Stimulated activated CD4-positive, alpha-beta T cell treated with anti-CD3 and anti-CD28 coated beads, Interleukin-4, amount 100 ng/mL, for 48 hours (primary cell): ENCODE measurements around the gene DMWD.
A peak's percentile ranks its signal among the peaks of the same experiment; 100 is the strongest.
"Not testable (repeated sequence)": the region's sequence is repeated elsewhere in the genome, so short reads cannot be mapped to it uniquely, and the experiment has no call there.

Source experiments
- DNase-seq, 2 donors: peaks; one replicate each; pipeline ENCODE4 v3.0.0-alpha.2; 2020; ENCODE audit warnings: low read depth in 2 of 2

Gene DMWD

GRCh38 chr19:45816236-45817009 is 23.8 kb upstream of the DMWD start:
- DNase-seq = no peak

- no peak for DNase-seq
Measured at GRCh38 chr19:45815481-45816216, 23.0 kb upstream of the DMWD start.

GRCh38 chr19:45814851-45815480 is 22.3 kb upstream of the DMWD start, which contains the start of gene RSPH6A:
RSPH6A (minus strand) TSS chr19:45815308; CDS start chr19:45815176, 132 bp downstream.
- no peak for DNase-seq

- DNase-seq = no peak
Measured at GRCh38 chr19:45814166-45814780, 21.6 kb upstream of the DMWD start.

DNA sequence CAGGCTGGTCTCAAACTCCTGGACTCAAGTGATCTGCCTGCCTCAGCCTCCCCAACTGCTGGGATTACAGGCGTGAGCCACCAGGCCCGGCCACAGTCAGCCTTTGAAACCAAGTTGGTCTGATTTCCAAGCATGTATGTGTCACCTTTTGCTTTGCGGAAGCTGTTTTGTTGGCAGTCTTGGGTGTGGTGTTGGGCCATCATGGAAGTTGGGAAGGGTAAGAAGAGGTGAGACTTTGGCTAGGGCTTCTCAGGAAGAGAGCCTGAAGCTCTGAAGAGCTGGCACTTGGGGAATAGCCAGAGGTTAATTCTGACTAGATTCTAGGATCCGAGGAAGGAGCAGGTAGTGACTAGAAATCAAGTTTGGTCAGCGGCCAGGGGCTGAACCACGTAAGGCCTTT is 19.7 kb upstream of the DMWD start:
- no peak for DNase-seq

GRCh38 chr19:45809643-45810159 is 17.1 kb upstream of the DMWD start:
- DNase-seq = no peak

- DNase-seq = no peak
Measured at GRCh38 chr19:45805719-45806118, 13.1 kb upstream of the DMWD start.

DNA sequence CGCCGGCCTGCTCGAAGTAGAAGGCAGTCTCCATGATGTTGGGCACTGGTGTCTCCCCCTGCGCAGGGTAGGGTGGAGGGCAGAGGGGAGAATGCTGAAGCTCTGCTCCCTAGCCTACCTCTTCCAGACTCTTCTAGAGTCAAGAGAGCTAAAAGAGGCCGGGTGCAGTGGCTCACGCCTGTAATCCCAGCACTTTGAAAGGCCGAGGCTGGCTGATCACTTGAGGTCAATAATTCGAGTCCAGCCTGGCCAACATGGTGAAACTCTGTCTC is 12.2 kb upstream of the DMWD start:
- no peak for DNase-seq

DNA sequence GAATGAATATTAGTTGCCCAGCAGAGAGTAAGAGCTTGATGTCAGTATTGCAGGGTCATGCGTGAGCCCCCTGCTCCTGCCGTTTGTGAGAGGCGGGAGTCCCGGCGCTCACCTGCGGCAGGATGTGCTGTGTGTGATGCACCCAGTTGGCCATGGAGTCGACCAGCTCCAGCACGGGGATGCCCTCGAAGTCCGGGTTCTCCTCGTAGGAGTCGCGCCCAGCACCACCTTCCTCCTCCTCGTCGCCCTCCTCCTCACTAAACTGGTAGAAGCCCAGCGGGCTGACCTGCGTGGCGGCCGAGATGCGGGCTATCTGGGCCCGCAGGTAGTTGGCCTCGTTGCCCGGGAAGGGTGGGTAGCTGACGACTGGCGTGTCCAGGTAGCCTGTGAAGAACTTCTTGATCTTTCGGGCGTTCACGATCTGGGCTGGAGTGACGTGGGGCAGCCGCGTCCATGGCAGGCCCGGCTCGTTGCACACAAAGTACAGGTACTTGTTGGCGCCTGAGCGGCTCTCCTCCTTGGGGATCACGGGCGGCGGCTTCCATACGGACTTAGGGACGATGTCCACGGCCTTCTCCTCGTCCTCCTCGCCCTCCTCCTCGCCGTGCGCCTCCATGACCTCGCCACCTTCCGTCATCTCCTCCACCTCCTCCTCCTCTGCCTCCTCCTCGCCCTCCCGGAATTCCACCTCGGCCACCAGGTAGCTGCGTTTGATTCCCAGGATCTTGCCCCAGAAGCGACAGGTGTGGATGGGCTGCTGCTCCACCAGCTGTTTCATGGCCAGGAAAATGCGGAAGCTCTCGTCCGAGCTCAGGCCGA is 11.7 kb upstream of the DMWD start:
- no peak for DNase-seq

GRCh38 chr19:45801603-45802175 is 9.0 kb upstream of the DMWD start:
- no peak for DNase-seq

GRCh38 chr19:45800070-45800553 is 7.5 kb upstream of the DMWD start:
- no peak for DNase-seq

DNA sequence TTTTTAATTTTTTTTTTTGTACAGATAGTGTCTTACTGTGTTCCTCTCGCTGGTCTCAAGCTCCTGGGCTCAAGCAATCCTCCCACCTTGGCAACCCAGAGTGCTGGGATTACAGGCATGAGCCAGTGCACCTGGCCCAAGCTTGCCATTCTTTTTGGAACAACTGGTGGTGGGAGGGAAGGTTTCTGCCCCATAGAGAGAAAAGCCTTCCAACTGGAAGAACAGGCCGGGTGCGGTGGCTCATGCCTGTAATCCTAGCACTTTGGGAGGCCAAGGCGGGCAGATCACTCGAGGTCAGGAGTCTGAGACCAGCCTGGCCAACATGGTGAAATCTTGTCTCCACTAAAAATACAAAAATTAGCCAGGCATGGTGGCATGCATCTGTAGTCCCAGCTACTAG is 6.9 kb upstream of the DMWD start:
- DNase-seq = not testable (repeated sequence)

DNA sequence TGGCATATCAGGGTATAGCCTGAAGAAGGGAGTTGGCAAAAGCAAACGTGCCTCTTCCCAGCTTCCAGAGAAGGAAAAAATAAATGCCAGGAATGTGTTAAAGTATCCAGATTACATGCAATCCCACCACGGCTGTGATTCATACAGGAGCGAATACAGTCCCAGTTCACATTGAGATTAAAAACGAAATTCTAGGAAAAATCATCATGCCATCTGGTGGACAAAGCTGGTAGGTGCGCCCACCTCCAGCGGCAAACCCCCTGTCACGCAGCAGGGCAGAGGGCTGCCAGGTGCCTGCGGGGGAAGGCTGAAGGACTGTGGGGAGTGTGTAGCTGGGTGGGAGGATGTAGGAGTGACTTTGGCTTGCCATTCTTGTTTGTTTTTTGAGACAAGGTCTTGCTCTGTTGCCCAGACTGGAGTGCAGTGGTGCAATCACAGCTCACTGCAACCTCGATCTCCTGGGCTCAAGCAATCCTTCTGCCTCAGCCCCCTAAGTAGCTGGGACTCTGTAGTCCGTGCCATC is 6.4 kb upstream of the DMWD start:
- peak; percentile 38 for DNase-seq

DNA sequence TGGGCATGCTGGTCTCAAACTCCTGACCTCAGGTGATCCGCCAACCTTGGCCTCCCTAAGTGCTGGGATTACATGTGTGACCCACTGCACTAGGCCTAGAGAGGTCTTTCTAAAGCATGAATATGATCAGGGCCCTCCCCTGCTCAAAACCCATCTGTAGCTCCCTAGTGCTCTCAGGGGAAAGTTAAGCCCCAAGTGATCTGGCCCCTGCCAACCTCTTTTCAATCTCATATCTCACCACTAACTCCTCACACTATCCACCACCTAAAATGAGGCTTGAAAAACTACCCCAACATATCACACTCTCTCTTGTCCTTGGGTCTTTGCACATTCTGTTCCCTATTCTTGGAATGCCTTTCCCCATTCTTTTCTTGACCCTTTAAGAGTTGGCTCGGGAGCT is 2.0 kb upstream of the DMWD start:
- DNase-seq = no peak

DNA sequence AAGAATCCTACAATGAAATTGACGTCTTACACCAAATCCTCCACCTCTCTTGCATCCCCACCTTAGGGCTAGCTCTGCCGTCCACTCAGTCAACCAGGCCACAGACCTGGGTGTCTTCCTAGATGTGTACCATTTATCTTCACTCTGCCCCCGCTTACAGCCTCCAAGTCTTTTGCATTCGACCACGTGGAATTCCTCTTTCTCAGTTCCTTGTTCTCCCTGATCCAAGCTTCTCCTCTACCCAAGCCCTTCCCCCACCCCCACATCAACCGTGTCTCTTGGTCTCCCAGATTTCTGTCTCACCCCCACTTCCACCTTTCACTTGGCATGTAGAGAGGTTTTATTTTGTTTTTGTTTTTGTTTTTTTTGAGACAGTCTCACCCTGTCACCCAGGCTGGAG is 1.2 kb upstream of the DMWD start:
- DNase-seq = no peak

DNA sequence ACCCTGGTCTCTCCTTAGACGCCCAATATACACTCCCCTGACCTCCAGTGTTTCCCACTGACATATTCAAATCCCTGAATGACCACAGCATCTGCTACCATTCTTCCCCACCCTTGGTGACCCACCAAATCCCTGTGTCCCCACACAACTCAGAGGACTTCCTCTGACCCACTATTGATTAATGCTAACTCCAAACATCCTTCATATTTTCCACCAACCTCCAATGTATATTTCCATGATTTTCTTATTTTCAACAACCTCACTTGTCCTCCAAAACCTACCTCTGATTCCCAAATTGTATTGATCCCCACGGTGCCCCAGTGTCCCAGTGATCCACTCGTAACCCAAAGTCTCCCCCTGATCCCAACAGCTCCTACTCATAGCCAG is 526 bp upstream of the DMWD start:
- no peak for DNase-seq

DNA sequence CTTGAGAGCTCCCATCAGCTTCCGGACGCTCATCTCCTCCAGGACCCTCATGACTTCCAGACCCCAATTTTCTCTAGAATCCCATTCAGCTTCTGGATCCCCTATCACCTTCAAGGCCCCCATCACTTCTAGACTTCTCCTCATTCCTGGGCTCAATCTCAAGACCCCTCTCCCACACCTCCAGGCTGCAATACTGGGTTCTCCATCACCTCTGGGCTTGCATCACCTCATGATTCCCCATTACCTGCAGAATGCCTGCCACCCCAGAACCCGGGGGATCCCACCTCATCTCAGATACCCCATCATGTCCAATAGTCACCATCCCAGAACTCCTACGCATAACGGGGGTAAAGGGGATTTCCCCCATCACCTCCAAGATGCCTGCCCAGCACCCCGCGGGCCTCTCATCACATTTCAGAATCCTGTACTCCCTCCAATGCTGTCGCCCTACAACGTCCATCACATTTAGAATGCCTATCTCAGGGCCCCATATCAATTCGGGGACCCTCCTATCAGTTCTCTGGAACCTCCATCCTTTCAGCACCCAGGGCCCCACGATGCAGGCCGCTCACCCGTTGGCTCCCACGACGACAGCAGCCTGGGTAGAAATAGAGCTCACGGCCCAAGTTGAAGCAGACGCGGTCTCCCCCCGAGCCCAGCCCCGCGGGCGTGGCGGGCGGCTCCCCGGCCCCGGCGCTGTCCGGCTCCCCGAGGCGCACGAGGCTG is 738 bp downstream of the DMWD start:
- DNase-seq = no peak

GRCh38 chr19:45790942-45791341 is 1.7 kb downstream of the DMWD start:
- no peak for DNase-seq

GRCh38 chr19:45789035-45789786 is 3.4 kb downstream of the DMWD start:
- no peak for DNase-seq
